ENCODE results near the gene ZNF443.
"Not testable (repeated sequence)": the region's sequence is repeated elsewhere in the genome, so short reads cannot be mapped to it uniquely, and the experiment has no call there.

The ZNF443 gene

DNA sequence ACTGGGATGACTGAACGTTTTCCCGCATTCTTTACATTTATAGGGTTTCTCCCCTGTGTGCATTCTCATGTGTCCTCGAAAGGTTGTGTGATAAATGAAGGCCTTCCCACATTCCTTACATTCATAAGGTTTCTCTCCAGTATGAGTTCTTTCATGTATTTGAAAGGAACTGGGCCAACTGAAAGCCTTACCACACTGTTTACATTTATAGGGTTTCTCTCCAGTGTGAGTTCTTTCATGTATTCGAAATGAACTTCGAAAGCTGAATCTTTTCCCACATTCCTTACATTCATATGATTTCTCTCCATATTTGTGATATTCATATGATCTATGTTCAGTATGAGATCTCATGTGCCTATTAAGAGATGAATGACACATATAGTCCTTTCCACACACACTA is 24.4 kb upstream of the ZNF443 start:
- Histone ChIP-seq H3K4me1 (ENCODE audit: control insufficient read depth, insufficient read depth, low read length, unreplicated experiment) (no peaks in the 10 kb centered on the region), H3K4me3 (ENCODE audit: low read depth, low read length) (no peak overlapping the region), H2AFZ (ENCODE audit: low read length, unreplicated experiment) (no peak overlapping the region), H3K79me2 (ENCODE audit: control insufficient read depth, insufficient read depth, low read length, unreplicated experiment) (no peaks in the 10 kb centered on the region), H3K27me3 (ENCODE audit: insufficient read depth, low read length) (no peaks in the 10 kb centered on the region), H3K36me3 (ENCODE audit: insufficient read depth, low read length) (peaks cover 19% of the 10 kb centered on the region), H3K27ac (ENCODE audit: low read depth, low read length) (no peak overlapping the region)

DNA sequence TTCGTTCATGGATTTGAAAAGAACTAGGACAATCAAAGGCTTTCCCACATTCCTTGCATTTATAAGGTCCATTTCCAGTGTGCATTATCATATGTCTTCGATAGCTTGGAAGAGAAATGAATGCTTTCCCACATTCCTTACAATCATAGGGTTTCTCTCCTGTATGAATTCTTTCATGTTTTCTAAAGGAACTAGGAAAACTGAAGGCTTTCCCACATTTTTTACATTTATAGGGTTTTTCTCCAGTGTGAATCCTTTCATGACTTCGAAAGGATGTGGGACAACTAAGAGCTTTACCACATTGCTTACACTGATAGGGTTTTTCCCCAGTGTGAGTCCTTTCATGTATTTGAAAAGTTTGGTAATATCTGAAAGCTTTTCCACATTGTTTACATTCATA is 23.9 kb upstream of the ZNF443 start:
- no peak overlapping the region for H3K4me3 ChIP-seq (ENCODE audit: low read depth, low read length)
- no peak overlapping the region for H2AFZ ChIP-seq (ENCODE audit: low read length, unreplicated experiment)
- H3K36me3 ChIP-seq (ENCODE audit: insufficient read depth, low read length): peaks cover 19% of the 10 kb centered on the region
- H3K27me3 ChIP-seq (ENCODE audit: insufficient read depth, low read length): no peaks in the 10 kb centered on the region
- no peak overlapping the region for H3K27ac ChIP-seq (ENCODE audit: low read depth, low read length)
- no peaks in the 10 kb centered on the region for H3K4me1 ChIP-seq (ENCODE audit: control insufficient read depth, insufficient read depth, low read length, unreplicated experiment)
- no peaks in the 10 kb centered on the region for H3K79me2 ChIP-seq (ENCODE audit: control insufficient read depth, insufficient read depth, low read length, unreplicated experiment)

DNA sequence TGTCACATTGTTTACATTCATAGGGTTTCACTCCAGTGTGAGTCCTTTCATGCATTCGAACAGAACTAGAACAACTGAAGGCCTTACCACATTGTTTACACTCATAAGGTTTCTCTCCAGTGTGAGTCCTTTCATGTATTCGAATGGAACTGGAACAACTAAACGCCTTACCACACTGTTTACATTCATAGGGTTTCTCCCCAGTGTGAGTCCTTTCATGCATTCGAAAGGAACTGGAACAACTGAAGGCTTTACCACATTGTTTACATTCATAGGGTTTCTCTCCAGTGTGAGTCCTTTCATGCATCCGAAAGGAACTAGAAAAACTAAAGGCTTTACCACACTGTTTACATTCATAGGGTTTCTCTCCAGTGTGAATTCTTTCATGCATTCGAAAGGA is 23.3 kb upstream of the ZNF443 start:
- not testable (repeated sequence) for H3K27me3 ChIP-seq (ENCODE audit: insufficient read depth, low read length); H3K4me1 ChIP-seq (ENCODE audit: control insufficient read depth, insufficient read depth, low read length, unreplicated experiment); H2AFZ ChIP-seq (ENCODE audit: low read length, unreplicated experiment); H3K27ac ChIP-seq (ENCODE audit: low read depth, low read length); H3K4me3 ChIP-seq (ENCODE audit: low read depth, low read length); H3K79me2 ChIP-seq (ENCODE audit: control insufficient read depth, insufficient read depth, low read length, unreplicated experiment)
- H3K36me3 ChIP-seq (ENCODE audit: insufficient read depth, low read length): peaks cover 19% of the 10 kb centered on the region

DNA sequence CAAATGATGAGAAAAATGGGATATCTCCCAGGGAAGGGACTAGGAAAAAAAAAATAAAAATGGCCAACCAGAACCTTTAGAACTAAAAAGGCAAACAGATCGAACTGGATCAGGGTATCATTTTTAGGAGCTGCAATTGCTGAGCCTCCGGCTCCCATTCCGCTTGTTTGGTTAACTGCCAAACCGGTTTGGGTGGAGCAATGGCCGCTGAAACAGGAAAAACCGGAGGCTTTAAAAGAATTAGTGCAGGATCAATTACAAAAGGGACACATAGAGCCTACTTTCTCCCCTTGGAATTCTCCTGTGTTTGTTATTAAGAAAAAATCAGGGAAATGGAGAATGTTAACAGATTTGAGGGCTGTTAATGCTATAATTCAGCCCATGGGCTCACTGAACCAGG is 12.7 kb upstream of the ZNF443 start:
- H3K27ac ChIP-seq (ENCODE audit: low read depth, low read length): no peak overlapping the region
- no peak overlapping the region for H2AFZ ChIP-seq (ENCODE audit: low read length, unreplicated experiment)
- no peaks in the 10 kb centered on the region for H3K27me3 ChIP-seq (ENCODE audit: insufficient read depth, low read length)
- H3K36me3 ChIP-seq (ENCODE audit: insufficient read depth, low read length): no peaks in the 10 kb centered on the region
- H3K4me3 ChIP-seq (ENCODE audit: low read depth, low read length): no peak overlapping the region
- H3K79me2 ChIP-seq (ENCODE audit: control insufficient read depth, insufficient read depth, low read length, unreplicated experiment): no peaks in the 10 kb centered on the region
- no peaks in the 10 kb centered on the region for H3K4me1 ChIP-seq (ENCODE audit: control insufficient read depth, insufficient read depth, low read length, unreplicated experiment)

DNA sequence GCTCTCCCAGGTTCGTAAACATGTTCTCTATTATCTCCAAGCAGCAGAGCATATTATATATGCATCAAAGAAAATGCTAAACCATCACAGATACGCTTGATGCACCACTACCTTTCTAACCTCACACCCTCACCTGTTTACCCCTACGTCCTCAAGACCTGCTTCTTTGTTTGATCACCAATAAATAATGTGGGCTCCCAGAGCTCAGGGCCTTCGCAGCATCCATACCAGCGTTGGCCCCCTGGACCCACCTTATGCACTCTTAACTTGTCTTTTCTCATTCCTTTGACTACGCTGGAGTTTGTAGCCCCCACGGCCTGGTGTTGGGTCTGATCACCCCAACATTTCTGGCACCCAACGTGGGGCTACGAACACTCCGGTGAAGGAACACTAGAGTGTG is 10.0 kb upstream of the ZNF443 start:
- Histone ChIP-seq H3K4me1 (ENCODE audit: control insufficient read depth, insufficient read depth, low read length, unreplicated experiment) (no peaks in the 10 kb centered on the region), H3K36me3 (ENCODE audit: insufficient read depth, low read length) (no peaks in the 10 kb centered on the region), H3K79me2 (ENCODE audit: control insufficient read depth, insufficient read depth, low read length, unreplicated experiment) (no peaks in the 10 kb centered on the region), H3K4me3 (ENCODE audit: low read depth, low read length) (no peak overlapping the region), H3K27ac (ENCODE audit: low read depth, low read length) (no peak overlapping the region), H3K27me3 (ENCODE audit: insufficient read depth, low read length) (no peaks in the 10 kb centered on the region), H2AFZ (ENCODE audit: low read length, unreplicated experiment) (no peak overlapping the region)

DNA sequence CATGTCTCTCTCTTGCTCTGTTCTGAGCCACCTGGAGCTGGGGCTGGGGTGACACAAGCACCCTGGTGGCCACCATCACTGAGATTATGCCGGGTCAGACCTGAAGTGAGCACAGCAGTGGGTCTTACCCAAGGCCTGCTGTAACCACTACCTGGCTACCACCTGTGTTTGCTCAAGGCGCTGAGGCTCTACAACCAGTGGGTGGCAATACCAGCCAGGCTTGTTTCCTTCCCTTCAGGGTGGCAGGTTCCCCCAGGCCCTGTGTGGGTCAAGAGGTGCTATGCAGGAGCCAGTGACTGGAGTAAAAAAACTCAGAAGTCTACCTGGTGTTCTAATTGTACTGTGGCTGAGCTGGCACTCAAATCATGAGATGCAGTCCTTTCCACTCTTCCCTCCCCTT is 8.0 kb upstream of the ZNF443 start:
- Histone ChIP-seq H3K79me2 (ENCODE audit: control insufficient read depth, insufficient read depth, low read length, unreplicated experiment) (no peaks in the 10 kb centered on the region), H3K27me3 (ENCODE audit: insufficient read depth, low read length) (no peaks in the 10 kb centered on the region), H2AFZ (ENCODE audit: low read length, unreplicated experiment) (no peak overlapping the region), H3K36me3 (ENCODE audit: insufficient read depth, low read length) (no peaks in the 10 kb centered on the region), H3K4me3 (ENCODE audit: low read depth, low read length) (no peak overlapping the region), H3K4me1 (ENCODE audit: control insufficient read depth, insufficient read depth, low read length, unreplicated experiment) (no peaks in the 10 kb centered on the region), H3K27ac (ENCODE audit: low read depth, low read length) (no peak overlapping the region)

DNA sequence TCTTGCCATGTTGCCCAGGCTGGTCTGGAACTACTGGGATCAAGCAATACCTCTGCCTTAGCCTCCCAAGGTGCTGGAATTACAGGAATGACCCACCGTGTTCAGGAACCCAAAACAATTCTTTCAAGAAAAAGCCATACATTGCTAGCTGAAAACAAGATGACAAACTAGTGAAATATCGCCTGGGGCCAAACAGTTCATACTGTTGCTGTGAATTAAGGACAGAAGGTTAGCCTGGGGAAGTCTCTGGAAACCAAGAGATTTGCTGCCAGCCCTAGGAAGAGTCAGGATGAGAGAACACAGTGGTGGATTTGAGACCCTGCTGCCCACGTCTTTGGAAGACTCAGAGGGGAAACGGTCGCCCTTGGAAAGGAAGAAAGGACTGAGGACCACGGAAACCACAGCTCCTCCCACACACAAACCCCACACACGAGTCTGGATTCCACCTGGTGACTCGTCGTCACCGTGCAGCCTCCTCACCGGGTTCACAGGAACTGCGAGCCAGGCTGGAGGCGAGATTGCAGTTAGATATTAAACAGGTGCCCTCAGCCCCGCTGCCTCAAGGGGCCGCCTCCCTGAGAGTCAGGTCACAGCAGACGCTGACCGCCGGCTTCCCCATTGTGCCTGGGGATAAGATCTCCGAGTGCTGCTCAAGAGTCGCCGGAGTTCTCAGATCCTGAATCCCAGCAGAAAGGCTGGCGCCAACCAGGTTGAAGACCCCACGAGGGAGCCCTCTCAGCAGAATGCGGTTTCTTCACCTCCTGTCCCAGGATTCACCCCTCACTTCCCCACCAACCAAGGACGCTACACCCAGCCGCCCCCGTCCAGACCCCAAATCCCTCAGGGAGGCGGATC is 908 bp downstream of the ZNF443 start:
- not testable (repeated sequence) for H3K79me2 ChIP-seq (ENCODE audit: control insufficient read depth, insufficient read depth, low read length, unreplicated experiment); H3K27ac ChIP-seq (ENCODE audit: low read depth, low read length); H3K4me1 ChIP-seq (ENCODE audit: control insufficient read depth, insufficient read depth, low read length, unreplicated experiment); H3K27me3 ChIP-seq (ENCODE audit: insufficient read depth, low read length); H3K36me3 ChIP-seq (ENCODE audit: insufficient read depth, low read length)
- peak overlapping the region; percentile 99 for H2AFZ ChIP-seq (ENCODE audit: low read length, unreplicated experiment)
- peak overlapping the region; percentile 83 for H3K4me3 ChIP-seq (ENCODE audit: low read depth, low read length)

DNA sequence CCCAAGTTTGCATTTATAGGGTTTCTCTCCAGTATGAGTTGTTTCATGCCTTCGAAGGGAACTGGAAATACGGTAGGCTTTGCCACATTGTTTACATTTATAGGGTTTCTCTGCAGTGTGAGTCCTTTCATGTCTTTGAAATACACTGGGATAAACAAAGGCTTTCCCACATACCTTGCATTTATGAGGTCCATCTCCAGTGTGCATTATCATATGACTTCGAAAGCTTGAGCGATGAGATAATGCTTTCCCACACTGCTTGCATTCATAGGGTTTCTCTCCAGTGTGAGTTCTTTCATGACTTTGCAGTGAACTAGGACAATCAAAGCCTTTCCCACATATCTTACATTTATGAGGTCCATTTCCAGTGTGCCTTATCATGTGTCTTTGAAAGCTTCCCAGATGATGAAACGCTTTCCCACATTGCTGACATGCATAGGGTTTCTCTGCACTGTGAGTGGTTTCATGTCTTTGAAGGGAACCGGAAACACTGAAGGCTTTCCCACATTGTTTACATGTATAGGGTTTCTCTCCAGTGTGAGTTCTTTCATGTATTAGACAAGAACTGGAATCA is 10.0 kb downstream of the ZNF443 start:
- not testable (repeated sequence) for H3K27ac ChIP-seq (ENCODE audit: low read depth, low read length); H2AFZ ChIP-seq (ENCODE audit: low read length, unreplicated experiment); H3K79me2 ChIP-seq (ENCODE audit: control insufficient read depth, insufficient read depth, low read length, unreplicated experiment)

DNA sequence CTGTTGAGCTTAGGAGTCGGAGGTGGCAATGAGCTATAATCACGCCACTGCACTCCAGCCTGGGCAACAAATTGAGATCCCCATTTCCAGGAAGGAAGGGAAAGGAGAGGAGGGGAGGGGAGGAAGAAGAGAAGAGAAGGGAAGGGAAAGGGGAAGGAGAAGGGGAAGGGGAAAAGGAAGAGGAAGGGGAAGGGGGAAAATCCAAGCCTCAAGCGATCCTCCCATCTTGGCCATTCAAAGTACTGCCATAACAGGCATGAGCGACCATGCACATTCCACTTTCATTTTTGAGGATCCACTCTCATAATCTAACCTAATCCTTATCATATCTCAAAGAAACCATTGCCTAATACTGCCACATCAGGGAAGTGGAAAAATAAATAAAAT is 14.9 kb downstream of the ZNF443 start:
- H3K36me3 ChIP-seq (ENCODE audit: insufficient read depth, low read length): peaks cover 3% of the 10 kb centered on the region; the same call in 1 of the 2 replicates
- no peaks in the 10 kb centered on the region for H3K4me1 ChIP-seq (ENCODE audit: control insufficient read depth, insufficient read depth, low read length, unreplicated experiment)
- no peaks in the 10 kb centered on the region for H3K27me3 ChIP-seq (ENCODE audit: insufficient read depth, low read length)
- H3K4me3 ChIP-seq (ENCODE audit: low read depth, low read length): no peak overlapping the region
- H3K27ac ChIP-seq (ENCODE audit: low read depth, low read length): no peak overlapping the region
- no peaks in the 10 kb centered on the region for H3K79me2 ChIP-seq (ENCODE audit: control insufficient read depth, insufficient read depth, low read length, unreplicated experiment)
- H2AFZ ChIP-seq (ENCODE audit: low read length, unreplicated experiment): no peak overlapping the region

More for the DNA sequence above, 10.0 kb downstream of the ZNF443 start:
- H3K4me1 ChIP-seq (ENCODE audit: control insufficient read depth, insufficient read depth, low read length, unreplicated experiment); H3K27me3 ChIP-seq (ENCODE audit: insufficient read depth, low read length); H3K4me3 ChIP-seq (ENCODE audit: low read depth, low read length): not testable (repeated sequence)
- H3K36me3 ChIP-seq (ENCODE audit: insufficient read depth, low read length): peaks cover 11% of the 10 kb centered on the region; the same call in 1 of the 2 replicates

DNA sequence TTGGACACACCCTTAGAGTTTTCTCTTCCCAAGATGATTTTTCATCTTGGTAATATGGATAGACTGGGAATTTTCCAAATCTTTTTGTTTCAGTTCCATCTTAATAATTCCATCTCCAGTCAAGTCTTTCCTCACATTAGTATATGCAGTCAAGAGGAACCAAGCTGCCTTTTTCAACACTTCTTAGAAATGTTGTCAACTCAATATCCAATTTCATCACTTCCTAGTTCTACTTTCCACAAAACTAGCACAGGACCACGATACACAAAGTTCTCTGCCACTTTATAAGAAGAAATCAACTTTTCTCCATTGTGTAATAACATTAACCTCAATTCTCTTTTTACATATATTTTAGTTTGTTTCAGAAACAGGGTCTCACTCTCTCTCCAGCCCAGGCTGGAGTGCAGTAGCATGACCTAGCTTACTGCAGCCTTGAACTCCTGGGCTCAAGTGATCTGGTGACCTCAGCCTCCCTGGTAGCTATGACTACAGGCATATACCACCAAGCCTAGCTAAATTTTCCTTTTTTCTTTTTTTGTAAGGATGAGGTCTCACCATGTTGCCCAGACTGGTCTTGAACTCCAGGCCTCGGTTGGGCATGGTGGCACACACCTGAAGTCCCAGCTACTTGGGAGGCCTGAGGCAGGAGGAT is 15.5 kb downstream of the ZNF443 start:
- H3K4me1 ChIP-seq (ENCODE audit: control insufficient read depth, insufficient read depth, low read length, unreplicated experiment): no peaks in the 10 kb centered on the region
- H3K36me3 ChIP-seq (ENCODE audit: insufficient read depth, low read length): 0 out of 2 replicates have a peak, but pooled peaks cover under 1% of the 10 kb centered on the region
- no peak overlapping the region for H3K4me3 ChIP-seq (ENCODE audit: low read depth, low read length)
- H3K79me2 ChIP-seq (ENCODE audit: control insufficient read depth, insufficient read depth, low read length, unreplicated experiment): no peaks in the 10 kb centered on the region
- H2AFZ ChIP-seq (ENCODE audit: low read length, unreplicated experiment): no peak overlapping the region
- no peak overlapping the region for H3K27ac ChIP-seq (ENCODE audit: low read depth, low read length)
- H3K27me3 ChIP-seq (ENCODE audit: insufficient read depth, low read length): no peaks in the 10 kb centered on the region

DNA sequence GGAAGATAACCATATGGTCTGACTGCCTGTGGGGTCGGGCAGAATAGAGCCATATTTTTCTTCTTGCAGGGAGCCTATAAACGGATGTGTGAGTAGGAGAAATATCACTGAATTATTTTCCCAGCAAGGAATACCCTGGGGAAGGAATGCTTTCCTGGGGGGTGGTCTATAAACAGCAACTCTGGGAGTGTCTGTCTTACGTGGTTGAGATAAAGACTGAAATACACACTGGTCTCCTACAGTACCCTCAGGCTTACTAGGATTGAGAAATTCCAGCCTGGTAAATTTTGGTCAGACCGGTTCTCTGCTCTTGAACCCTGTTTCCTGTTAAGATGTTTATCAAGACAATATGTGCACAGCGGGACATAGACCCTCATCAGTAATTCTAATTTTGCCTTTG is 23.5 kb downstream of the ZNF443 start:
- not testable (repeated sequence) for H3K4me1 ChIP-seq (ENCODE audit: control insufficient read depth, insufficient read depth, low read length, unreplicated experiment); H3K36me3 ChIP-seq (ENCODE audit: insufficient read depth, low read length); H3K79me2 ChIP-seq (ENCODE audit: control insufficient read depth, insufficient read depth, low read length, unreplicated experiment); H3K27ac ChIP-seq (ENCODE audit: low read depth, low read length); H3K4me3 ChIP-seq (ENCODE audit: low read depth, low read length); H3K27me3 ChIP-seq (ENCODE audit: insufficient read depth, low read length); H2AFZ ChIP-seq (ENCODE audit: low read length, unreplicated experiment)
